ENCODE data around the gene PNMA8A.
"Not testable (repeated sequence)": the region's sequence is repeated elsewhere in the genome, so short reads cannot be mapped to it uniquely, and the experiment has no call there.

The PNMA8A gene

DNA sequence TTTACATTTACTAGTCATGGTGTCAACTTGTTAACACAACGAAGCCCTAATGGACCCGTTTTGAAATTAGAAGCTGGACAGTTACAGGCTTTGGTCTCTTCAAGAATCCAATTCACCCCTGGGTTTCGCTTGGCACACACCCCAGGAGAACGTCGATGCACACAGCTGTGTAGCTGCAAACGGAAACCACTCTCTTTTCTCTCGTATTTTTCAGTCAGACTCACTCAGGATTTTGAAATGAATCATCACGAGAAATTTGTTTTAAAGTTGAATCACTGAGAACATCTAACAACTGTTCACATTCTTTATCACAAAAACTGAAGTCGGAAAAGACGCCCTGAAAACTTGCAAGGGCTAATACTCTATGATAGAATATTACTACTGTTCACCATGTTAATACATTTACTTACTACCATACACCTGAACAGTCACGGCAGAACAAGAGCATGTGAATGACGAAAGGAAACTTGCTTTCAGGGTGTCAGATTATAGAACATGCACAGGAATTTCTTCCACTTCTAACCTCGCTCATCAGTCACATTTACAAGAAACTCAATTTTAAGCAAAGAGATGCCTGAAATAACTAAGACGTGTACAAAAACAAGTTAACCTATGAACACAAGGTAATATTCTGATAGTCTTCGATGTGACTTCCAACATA is 4.7 kb downstream of the PNMA8A start:
- no peak for DNase-seq (ENCODE audit: low read depth in 2 of 3, low spot score in 2 of 3)

DNA sequence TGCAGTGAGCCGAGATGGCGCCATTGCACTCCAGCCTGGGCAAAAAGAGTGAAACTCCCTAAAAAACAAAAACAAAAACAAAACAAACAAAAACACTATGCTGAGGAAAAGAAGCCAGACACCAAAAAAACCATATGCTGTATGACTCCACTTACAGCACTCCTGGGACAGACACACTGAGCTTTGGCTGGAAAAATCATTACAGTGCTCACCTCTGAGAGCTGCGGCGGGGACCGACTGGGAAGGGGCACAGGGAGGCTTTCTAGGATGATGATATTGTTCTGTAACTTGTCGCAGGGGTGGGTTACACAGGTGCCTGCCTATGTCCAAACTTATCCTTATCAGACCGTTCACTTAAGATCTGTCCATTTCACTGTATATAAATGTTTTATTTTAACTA is 7.8 kb downstream of the PNMA8A start:
- DNase-seq (ENCODE audit: low read depth in 2 of 3, low spot score in 2 of 3) = no peak

DNA sequence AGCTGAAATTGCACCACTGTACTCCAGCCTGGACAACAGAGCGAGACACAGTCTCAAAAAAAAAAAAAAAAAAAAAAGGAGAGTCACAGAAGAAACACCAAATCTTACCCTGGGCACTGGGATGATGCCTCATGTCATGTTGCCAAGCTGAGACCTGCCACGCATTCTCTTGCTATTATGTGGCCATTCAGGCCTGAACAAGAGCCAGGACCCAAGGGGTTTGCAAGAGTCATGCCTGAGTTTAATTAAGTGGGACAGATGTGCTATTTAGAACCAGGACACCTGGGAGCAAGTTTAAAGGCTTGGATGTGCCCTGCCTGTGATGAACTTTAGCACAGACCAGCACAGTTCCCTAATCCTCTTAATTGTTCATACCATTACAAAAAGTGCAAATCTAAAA is 9.8 kb downstream of the PNMA8A start:
- DNase-seq (ENCODE audit: low read depth in 2 of 3, low spot score in 2 of 3) = no peak

DNA sequence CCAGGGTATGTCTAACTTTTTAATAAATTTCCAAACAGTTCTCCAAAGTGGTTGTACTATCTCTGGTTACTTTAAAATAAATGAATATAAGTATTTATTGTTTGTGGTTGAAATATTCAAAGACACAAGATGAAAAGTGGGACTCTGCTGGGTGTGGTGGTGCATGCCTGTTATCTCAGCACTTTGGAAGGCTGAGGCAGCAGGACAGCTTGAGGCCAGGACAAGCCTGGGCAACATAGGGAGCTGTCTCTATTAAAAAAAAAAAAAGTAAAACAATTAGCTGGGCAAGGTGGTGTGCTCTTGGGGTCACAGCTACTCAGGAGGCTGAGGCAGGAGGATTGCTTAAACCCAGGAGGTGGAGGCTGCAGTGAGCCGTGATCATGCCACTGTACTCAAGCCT is 10.4 kb downstream of the PNMA8A start:
- DNase-seq (ENCODE audit: low read depth in 2 of 3, low spot score in 2 of 3) = no peak

DNA sequence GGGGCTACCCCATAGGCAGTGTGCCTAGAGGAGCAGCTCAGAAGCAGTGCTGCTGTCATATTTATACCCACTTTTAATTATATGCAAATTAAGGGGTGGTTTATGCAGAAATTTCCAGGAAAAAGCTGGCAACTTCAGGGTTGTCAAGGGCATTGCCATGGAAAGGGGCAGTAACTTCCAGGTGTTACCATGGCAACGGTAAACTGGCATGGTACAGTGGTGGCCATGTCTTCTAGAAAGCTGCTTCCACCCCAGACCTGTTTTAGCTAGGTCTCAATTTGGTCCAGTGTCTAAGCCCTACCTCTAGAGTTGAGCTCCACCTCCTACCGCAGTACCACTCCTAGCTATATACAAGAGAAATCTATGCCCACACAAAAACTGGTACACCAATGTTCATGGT is 11.3 kb downstream of the PNMA8A start:
- DNase-seq (ENCODE audit: low read depth in 2 of 3, low spot score in 2 of 3) = no peak

DNA sequence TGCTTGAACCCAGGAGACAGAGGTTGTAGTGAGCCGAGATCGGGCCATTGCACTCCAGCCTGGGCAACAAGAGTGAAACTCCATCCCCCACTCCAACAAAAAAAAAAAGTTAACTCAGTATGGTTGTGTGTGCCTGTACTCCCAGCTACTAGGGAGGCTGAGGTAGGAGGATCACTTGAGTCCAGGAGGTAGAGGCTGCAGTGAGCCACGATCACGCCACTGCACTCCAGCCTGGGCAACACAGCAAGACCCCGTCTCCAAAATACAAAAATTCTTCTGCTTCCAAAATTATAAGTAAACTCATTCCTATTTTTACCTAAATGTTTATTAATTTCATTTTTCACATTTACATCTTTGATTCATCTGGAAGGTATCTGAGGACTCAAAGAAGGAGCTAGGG is 14.4 kb downstream of the PNMA8A start:
- no peak for DNase-seq (ENCODE audit: low read depth in 2 of 3, low spot score in 2 of 3)

DNA sequence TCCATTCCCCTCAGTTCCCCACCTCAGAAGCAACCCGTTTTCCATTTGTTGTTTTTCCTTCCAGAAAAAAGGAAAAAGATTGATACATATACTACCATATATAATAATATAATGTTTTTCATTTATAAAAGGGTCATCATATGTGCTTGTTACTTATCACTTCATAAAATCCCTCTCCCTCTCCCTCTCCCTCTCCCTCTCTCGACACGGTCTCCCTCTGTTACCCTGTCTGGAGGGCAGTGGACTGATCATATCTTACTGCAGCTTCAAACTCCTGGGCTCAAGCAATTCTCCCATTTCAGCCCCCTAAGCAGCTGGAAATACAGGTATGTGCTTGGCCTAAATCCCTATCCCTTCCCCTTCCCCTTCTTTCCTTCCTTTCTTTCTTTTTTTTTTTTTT is 17.1 kb downstream of the PNMA8A start:
- no peak for DNase-seq (ENCODE audit: low read depth in 2 of 3, low spot score in 2 of 3)

DNA sequence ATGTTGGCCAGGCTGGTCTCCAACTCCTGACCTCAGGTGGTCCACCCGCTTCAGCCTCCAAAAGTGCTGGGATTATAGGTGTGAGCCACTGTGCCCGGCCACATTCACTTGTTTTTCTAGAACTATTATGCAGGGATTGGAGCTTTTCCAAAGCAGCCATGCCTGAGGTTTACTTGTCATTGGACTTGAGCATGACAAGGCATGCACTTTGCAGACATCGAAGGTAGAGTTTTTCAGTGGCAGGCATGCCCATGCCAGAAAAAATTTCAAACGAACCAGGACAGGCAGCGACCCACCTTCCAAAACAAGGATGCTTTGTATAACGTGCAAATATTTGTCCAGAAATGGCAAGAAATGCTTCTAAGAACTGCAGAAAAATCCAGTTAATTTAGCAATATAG is 17.7 kb downstream of the PNMA8A start:
- no peak for DNase-seq (ENCODE audit: low read depth in 2 of 3, low spot score in 2 of 3)

DNA sequence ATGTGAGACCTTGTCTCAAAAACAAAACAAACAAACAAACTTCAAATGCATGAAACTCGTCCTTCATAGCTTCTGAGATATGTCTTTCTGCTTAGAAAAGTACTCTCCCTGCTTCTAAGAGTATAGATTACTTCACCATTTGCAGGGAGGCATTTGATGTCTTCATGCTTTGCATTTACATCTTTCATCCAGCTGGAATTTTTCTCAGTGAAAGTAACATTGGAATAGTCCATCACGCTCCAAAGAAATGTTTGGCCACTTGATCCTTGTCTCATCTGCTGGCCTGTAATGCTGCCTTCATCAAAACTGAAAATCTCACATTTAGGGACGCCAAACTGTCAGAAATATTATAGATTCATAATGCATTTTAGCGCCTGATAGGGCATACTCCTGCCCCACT is 19.2 kb downstream of the PNMA8A start:
- DNase-seq (ENCODE audit: low read depth in 2 of 3, low spot score in 2 of 3) = no peak

DNA sequence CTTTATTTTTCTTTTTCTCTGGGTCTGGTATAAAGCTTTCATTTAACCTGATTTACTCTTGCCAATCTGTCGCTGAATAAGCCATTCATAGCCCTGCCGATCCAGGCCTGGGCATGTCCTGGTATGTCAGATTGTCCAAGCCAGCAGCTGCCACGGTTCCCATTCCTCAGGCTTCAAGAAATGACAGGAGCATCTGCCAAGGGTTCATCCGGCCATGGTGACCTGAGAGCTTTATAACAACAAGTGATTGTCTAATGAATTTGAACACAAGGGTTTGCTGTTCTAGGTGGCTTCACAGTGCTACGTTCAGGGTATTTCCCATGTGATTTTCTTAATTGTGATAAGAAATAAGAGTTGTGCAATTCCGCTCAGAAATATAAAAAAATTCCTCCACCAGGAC is 20.0 kb downstream of the PNMA8A start:
- DNase-seq (ENCODE audit: low read depth in 2 of 3, low spot score in 2 of 3) = no peak

DNA sequence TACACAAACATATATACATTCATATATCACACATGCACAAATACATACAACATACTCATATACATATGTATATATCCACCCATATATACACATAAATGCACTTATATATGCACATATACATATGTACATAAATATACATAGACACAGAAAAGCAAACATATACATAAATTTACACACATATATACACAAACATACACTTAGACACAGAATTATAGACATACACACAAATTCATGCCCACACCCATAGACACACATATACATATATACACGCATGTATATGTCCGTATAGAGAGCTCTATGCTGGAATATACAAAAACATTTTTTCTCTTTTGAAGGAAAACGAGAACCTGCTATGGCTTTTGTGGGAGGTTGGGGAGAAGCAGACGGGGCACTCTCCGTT is 20.6 kb downstream of the PNMA8A start:
- DNase-seq (ENCODE audit: low read depth in 2 of 3, low spot score in 2 of 3) = no peak

DNA sequence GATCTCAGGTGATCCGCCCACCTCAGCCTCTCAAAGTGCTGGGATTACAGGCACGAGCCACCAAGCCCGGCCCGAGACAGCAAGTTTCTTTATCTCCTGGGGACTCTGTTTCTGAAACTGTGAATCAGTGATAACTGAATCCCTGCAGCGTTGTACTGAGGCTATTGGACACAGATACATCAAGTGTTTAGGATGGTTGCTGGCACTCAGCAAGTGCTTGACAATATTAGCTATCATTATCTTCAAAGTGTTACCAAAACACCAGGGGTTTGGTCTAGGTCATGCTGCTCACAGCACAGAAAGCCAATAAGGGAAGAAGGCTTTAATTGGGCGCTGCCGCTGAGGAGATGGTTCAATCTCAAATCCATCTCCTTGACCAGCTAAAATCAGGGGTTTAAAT is 22.1 kb downstream of the PNMA8A start:
- no peak for DNase-seq (ENCODE audit: low read depth in 2 of 3, low spot score in 2 of 3)

DNA sequence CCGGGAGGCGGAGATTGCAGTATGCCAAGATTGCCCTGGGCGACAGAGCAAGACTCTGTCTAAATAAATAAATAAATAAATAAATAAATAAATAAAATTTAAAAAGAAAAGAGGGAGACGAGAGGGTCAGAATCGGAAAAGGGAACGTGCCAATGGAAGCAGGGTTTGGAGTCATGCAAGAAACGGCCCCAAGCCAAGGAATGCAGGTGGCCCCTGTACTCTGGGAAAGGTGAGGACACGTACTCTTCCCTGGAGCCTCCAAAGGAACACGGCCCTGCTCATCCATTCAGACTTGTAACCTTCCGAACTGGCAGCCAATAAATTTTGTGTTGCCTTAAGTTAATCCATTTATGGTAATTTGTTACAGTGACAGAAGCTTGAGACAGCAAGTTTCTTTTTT is 22.8 kb downstream of the PNMA8A start:
- DNase-seq (ENCODE audit: low read depth in 2 of 3, low spot score in 2 of 3) = no peak

DNA sequence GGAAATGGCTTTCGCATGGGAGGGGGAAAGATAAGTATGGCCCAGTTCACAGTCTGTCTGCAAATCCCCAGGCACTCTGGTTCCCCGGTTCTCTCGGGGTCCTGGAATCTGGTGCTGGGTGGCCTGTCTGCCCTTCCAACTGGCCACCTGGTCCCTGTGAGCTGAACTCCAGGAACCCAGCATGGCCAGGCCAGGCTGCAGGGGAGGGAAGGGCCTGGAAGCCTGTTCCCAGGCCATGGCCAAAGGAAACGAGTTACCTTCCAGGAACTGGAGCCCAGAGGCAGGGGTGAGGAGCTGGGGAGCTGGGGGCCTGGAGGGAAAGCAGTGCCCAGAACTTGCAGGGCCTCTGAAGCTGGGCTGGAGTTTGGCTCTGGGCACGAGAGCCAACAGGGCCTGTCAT is 23.5 kb downstream of the PNMA8A start:
- DNase-seq (ENCODE audit: low read depth in 2 of 3, low spot score in 2 of 3) = no peak

DNA sequence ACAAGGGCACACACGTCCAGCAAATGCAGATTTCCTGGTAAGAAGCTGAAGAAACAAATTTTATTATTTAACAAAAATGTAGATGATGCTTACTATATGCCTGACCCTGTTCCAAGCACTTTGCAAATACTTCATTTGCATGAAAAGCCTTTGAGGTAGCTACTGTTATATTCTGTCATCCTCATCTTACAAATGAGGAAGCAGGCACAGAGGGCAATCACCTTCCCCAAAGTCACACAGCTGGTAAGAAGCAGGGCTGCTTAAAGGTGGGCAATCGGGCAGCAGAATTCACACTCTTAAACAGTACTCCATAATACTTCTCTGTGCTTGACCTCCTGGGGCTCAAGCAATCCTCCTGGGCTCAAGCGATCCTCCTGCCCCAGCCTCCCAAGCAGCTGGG is 24.4 kb downstream of the PNMA8A start:
- DNase-seq (ENCODE audit: low read depth in 2 of 3, low spot score in 2 of 3) = no peak

DNA sequence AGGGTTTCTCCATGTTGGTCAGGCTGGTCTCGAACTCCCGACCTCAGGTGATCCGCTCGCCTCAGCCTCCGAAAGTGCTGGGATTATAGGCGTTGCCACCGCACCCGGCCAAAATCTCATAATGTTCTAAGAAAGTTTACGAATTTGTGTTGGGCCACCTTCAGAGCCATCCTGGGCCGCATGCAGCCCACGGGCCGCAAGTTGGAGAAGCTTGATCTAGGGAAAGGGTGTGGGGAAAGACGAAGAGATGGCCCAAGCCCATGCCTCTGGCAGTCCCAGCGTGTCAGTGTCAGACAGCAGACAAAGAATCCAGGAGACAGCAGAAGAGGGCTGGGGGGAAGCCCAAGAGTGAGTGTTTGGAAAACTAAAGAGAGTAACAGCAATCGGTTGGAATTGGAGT is 25.3 kb downstream of the PNMA8A start:
- no peak for DNase-seq (ENCODE audit: low read depth in 2 of 3, low spot score in 2 of 3)

DNA sequence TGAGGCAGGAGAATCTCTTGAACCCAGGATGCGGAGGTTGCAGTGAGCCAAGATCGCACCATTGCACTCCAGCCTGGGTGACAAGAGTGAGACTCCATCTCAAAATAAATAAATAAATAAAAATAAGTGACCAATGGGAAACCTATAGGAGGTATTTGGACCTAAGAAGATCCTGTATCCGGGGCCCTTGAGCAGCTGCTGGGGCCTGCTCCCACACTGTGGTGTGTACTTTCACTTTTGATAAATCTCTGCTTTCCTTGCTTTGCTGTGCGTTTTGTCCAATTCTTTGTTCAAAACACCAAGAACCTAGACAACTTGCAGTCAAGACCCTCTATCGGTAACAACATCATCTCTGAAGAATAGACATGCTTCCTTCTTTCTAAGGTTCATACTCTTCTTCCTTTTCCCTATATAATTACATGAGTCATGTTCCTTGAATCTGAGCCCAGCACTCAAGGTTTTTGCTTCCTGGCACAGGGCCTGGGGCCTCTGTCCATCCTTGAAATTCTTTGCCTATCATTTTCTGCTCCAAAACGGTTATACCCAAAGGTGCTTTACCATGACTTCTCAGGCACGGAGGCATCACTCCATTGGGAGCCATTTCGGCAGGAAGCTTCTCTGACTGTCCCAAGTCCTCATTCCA is 28.4 kb downstream of the PNMA8A start:
- DNase-seq (ENCODE audit: low read depth in 2 of 3, low spot score in 2 of 3) = no peak

DNA sequence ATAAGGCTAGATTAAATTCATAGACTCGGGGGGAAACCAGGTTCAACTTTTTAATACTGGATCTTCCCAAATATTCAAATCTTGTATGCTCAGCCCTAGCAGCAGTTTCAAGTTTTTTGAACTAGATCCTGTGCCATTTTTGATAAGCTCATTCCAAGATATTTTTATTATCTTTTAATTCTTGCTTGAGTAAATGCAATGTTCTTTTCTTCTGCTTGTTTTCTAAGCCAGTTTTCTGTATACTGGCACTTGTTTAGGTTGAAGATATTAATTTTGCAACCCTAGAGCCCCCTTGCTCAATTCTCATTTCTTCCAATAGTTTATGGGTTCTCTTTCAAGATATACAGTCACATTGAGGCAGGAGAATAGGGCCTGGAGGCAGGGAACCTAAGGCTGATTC is 29.5 kb downstream of the PNMA8A start:
- DNase-seq (ENCODE audit: low read depth in 2 of 3, low spot score in 2 of 3) = no peak

DNA sequence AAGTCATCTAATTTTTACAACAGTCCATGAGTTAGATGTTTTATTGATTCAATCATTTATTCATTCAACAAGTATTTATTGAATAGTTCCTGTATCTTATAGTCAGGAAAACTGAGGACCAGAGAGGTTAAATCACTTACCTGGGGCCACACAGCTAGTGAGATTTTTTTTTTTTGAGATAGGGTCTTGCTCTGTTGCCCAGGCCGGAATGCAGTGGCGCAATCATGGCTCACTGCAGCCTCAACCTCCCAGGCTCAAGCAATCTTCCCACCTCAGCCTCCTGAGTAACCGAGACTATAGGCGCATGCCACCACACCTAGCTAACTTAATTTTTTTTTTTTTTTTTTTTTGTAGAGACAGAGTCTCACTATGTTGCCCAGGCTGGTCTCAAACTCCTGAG is 35.7 kb downstream of the PNMA8A start:
- DNase-seq (ENCODE audit: low read depth in 2 of 3, low spot score in 2 of 3) = not testable (repeated sequence)

DNA sequence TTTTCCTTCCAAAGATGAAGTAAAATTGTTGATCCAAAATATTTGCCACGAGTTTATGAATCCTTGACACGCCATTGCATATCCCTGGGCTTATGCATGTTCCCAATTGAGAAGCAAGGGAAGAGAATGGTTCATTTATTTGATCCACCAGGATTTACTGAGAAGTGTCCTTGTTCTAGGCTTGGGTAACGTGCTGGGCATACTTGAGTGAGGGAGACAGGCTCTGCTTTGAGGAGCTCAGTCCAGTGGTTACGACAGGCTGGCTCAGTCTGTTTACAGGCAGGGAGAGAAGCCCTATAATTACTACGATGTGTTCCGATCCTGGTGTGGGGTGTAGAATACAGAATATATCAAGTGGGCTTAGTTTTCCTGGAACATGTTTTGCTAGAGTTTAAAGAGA is 36.4 kb downstream of the PNMA8A start:
- DNase-seq (ENCODE audit: low read depth in 2 of 3, low spot score in 2 of 3) = no peak

DNA sequence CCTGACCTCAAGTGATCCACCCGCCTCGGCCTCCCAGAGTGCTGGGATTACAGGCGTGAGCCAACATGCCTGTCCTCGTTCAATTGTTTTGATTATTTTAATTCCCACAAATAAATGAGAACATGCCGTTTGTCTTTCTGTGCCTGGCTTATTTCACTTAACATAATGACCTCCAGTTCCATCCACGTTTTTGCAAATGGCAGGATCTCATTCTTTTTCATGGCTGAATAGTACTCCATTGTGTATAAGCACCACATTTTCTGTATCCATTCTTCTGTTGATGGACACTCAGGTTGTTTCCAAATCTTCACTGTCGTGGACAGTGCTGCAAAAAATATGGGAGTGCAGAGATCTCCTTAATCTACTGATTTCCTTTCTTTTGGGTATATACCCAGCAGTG is 37.9 kb downstream of the PNMA8A start:
- not testable (repeated sequence) for DNase-seq (ENCODE audit: low read depth in 2 of 3, low spot score in 2 of 3)

DNA sequence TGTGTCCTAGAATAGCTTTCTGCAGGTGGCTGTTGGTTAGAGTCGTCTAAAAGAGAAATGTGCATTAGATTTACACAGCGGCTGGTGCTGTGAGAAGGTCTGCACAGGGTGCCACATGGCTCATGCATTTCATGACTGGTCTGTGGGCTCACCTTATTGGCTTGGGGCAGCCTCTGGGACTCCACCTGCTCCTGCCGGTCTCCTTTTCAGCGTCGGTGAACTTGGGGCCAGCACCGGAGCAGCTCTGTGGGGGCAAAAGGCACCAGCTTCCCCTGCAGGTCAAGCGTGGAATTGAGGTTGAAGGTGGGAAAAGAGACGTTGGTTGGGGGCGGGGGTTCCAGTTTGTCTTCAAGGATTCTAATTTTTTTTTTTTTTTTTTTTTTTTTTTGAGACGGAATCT is 39.5 kb downstream of the PNMA8A start:
- DNase-seq (ENCODE audit: low read depth in 2 of 3, low spot score in 2 of 3) = no peak

DNA sequence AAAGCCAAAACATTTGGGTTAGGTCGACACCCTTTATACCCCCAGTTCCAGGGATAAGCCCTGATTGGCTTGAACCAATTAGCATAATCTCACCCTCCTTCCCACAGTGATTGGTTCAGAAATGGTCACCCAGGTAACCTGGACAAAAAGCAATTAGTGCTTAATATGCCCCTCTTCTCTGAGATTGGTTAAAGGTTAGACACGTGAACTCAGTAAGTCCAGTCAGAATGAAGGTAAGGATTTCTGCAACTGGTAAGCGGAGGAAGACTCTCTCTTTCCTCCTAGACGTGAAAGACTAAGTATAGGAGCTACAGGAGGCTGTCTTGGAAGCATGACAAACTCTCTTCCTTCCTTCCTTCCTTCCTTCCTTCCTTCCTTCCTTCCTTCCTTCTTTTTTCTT is 41.4 kb downstream of the PNMA8A start:
- DNase-seq (ENCODE audit: low read depth in 2 of 3, low spot score in 2 of 3) = no peak
